B cell (primary cell): ENCODE measurements around the gene FXYD1. TPM values are rescaled to one million over a fixed set of nuclear protein-coding genes. Genes with fewer than 3 reads are reported as not detected.

Experiments
- ATAC-seq: fragments of 200-7000 bp; cut with Tn5 transposase; one replicate; pipeline ENCODE4 v1.10.0; 2021; ENCODE audit warnings: low read depth, mild to moderate bottlenecking, moderate number of reproducible peaks, moderate library complexity
- CTCF ChIA-PET: fragments of 350-600 bp; sonication (Branson Sonifier 250); formaldehyde crosslinking; loops from one replicate; lab custom pipeline; 2021; ENCODE audit warnings: antibody characterized with exemption, inconsistent platforms; lab: Charles Lee
- POLR2A ChIA-PET: fragments of 350-600 bp; sonication (Branson Sonifier 250); formaldehyde crosslinking; loops from one replicate; lab custom pipeline; 2021; ENCODE audit warnings: antibody characterized with exemption; lab: Charles Lee
- DNase-seq: peaks from one replicate; pipeline ENCODE4 v3.0.0; 2013
- H2AFZ ChIP-seq: 2 replicates; pipeline ENCODE4 v1.6.1; 2012; ENCODE audit warnings: mild to moderate bottlenecking, low read depth, low read length; ENCODE audit not compliant: insufficient read depth, poor library complexity, severe bottlenecking
- H3K27ac ChIP-seq, 2 donors: 1 replicate in 1 of 2; 2 replicates in 1 of 2; pipeline ENCODE4 v1.5.1; 2012 to 2013; ENCODE audit warnings: low read length in 2 of 2, mild to moderate bottlenecking in 2 of 2, moderate library complexity in 1 of 2
- H3K27me3 ChIP-seq, 4 experiments: fragments of 200-600 bp in 1 of 4; sonication (generic) in 1 of 4; replicated peaks in 1 of 4; 1 replicate in 2 of 4; 2 replicates in 2 of 4; pipeline versions ENCODE4 v1.6.1 to v1.7.0; 2013 to 2016; ENCODE audit warnings: low read length in 3 of 4, mild to moderate bottlenecking in 2 of 4, mixed read lengths in 1 of 4, moderate library complexity in 1 of 4; ENCODE audit not compliant: insufficient read depth in 4 of 4, control insufficient read depth in 3 of 4; ENCODE audit errors: control extremely low read depth in 1 of 4
- H3K36me3 ChIP-seq, 2 experiments: replicated peaks in 1 of 2; 1 replicate in 1 of 2; 2 replicates in 1 of 2; pipeline versions ENCODE4 v1.6.1 to v1.7.1; 2013; ENCODE audit warnings: low read length in 1 of 2; ENCODE audit not compliant: insufficient read depth in 2 of 2, control insufficient read depth in 1 of 2; ENCODE audit errors: control extremely low read depth in 1 of 2, extremely low read depth in 1 of 2
- H3K4me1 ChIP-seq, 2 donors: fragments of 200-600 bp in 1 of 2; sonication (generic) in 1 of 2; 1 replicate in 1 of 2; 2 replicates in 1 of 2; pipeline versions ENCODE4 v1.5.1 to v1.6.1; 2013 to 2017; ENCODE audit warnings: low read length in 2 of 2; ENCODE audit not compliant: control insufficient read depth in 2 of 2, insufficient read depth in 2 of 2
- H3K4me2 ChIP-seq: replicated peaks from 2 replicates; pipeline ENCODE3; 2012; ENCODE audit warnings: mild to moderate bottlenecking, low read depth, low read length; ENCODE audit not compliant: poor library complexity, severe bottlenecking
- H3K4me3 ChIP-seq, 5 experiments: fragments of 200-600 bp in 1 of 5; sonication (generic) in 1 of 5; 1 replicate in 3 of 5; 2 replicates in 2 of 5; pipeline versions ENCODE4 v1.5.1 to v1.7.0; 2011 to 2016; ENCODE audit warnings: low read length in 4 of 5, mild to moderate bottlenecking in 4 of 5, low read depth in 2 of 5, control low read depth in 1 of 5, moderate library complexity in 1 of 5; ENCODE audit not compliant: insufficient read depth in 1 of 5; ENCODE audit errors: control extremely low read depth in 1 of 5, extremely low read depth in 1 of 5
- H3K79me2 ChIP-seq: fragments of 200-600 bp; sonication (generic); one replicate; pipeline ENCODE4 v1.6.0; 2016; ENCODE audit warnings: low read length; ENCODE audit not compliant: control insufficient read depth, insufficient read depth
- H3K9ac ChIP-seq: fragments of 200-600 bp; sonication (generic); 2 replicates; pipeline ENCODE4 v1.6.1; 2017; ENCODE audit warnings: mild to moderate bottlenecking, low read length, moderate library complexity
- H3K9me3 ChIP-seq, 3 donors: one replicate each; pipeline versions ENCODE4 v1.6.1 to v1.7.1; 2013; ENCODE audit warnings: low read length in 2 of 3; ENCODE audit not compliant: control insufficient read depth in 2 of 3, insufficient read depth in 1 of 3; ENCODE audit errors: control extremely low read depth in 1 of 3
- H4K20me1 ChIP-seq: 2 replicates; pipeline ENCODE4 v1.6.0; 2012; ENCODE audit warnings: mild to moderate bottlenecking, low read length; ENCODE audit not compliant: insufficient read depth, control insufficient read depth, poor library complexity, severe bottlenecking
- H3K27ac Mint-ChIP-seq: one replicate; pipeline ENCODE4 v1.8.0; 2021; ENCODE audit warnings: mixed read lengths
- H3K27me3 Mint-ChIP-seq: one replicate; pipeline ENCODE4 v1.8.0; 2021; ENCODE audit warnings: mixed read lengths
- H3K4me1 Mint-ChIP-seq: one replicate; pipeline ENCODE4 v1.8.0; 2021; ENCODE audit warnings: mixed read lengths
- H3K4me3 Mint-ChIP-seq: one replicate; pipeline ENCODE4 v1.8.0; 2021; ENCODE audit warnings: mixed read lengths
- H3K9me3 Mint-ChIP-seq: one replicate; pipeline ENCODE4 v1.8.0; 2022; ENCODE audit warnings: mixed read lengths; ENCODE audit not compliant: insufficient read depth
- CTCF ChIP-seq: fragments of 200-600 bp; IDR thresholded peaks from one replicate; pipeline ENCODE4 v1.8.0; 2022; ENCODE audit warnings: antibody characterized with exemption, mild to moderate bottlenecking
- EZH2 ChIP-seq: IDR thresholded peaks from 2 replicates; pipeline ENCODE4 v1.6.1; 2012; ENCODE audit warnings: borderline replicate concordance, low read depth, mild to moderate bottlenecking, moderate library complexity, low read length; ENCODE audit not compliant: insufficient read depth, poor library complexity, severe bottlenecking
- WGBS: methylation state at CpG from one replicate; pipeline ENCODE4 v1.1.5; 2013; ENCODE audit warnings: missing lambda C conversion rate; ENCODE audit not compliant: insufficient coverage; 5-methylcytosine and 5-hydroxymethylcytosine counted together
- intact Hi-C: fragments of 100-400 bp; cut with micrococcal nuclease; formaldehyde crosslinking; loops from one replicate; pipeline ENCODE4 v1.10.0; 2022
- polyA plus RNA-seq: library from polyadenylated mRNA; depleted of rRNA; stranded (reverse); fragments of >200 nt; gene quantifications from 2 replicates; pipeline ENCODE4 v1.2.3, GENCODE V29; 2012
- total RNA-seq, 2 donors: library from RNA; stranded (reverse); fragments of 120-200 nt in 1 of 2; gene quantifications; 1 replicate in 1 of 2; 2 replicates in 1 of 2; pipeline versions ENCODE4 v1.2.3 to v1.2.4, GENCODE V29; 2013 to 2022

FXYD1 gene
- total and polyA plus RNA-seq, 2 donors (not counting 1 experiment from before 2014, with no cell fraction given) = 3.1 to 4.7 TPM

- Mint-ChIP-seq H3K27ac (peak overlapping the region; percentile 50), H3K9me3 (no peaks in the 10 kb centered on the region), H3K4me1 (peaks cover 33% of the 10 kb centered on the region), H3K4me3 (no peak overlapping the region), H3K27me3 (no peaks in the 10 kb centered on the region)
- Histone ChIP-seq H3K27ac (no peak overlapping the region), H3K9me3 (peaks cover 0 to 18% (median 7%) of the 10 kb centered on the region in 3 donors), H4K20me1 (peaks cover 23% of the 10 kb centered on the region), H2AFZ (no peak overlapping the region), H3K27me3 (no peaks in the 10 kb centered on the region), H3K36me3 (peaks cover 5 to 95% of the 10 kb centered on the region in 2 experiments), H3K4me3 (no peak overlapping the region), H3K4me1 (peaks cover 19 to 25% of the 10 kb centered on the region in 2 donors), H3K4me2 (no peak overlapping the region), H3K9ac (no peak overlapping the region), H3K79me2 (peaks cover 4% of the 10 kb centered on the region)
- no CpG with 5 or more reads among the region's 2 CpGs for WGBS
- intact Hi-C loops = no loop called here
- ChIA-PET CTCF (interaction anchor here (1.2 kb wide), 1 partner anchor 23 kb away, joined by 5 read pairs; no protein-coding TSS in a partner anchor), POLR2A (no interaction called here)
- ATAC-seq (no peak), DNase-seq (no peak)
- TF ChIP-seq EZH2 = no peak
- no peak for TF ChIP-seq CTCF
Observed at GRCh38 chr19:35164418-35164817, 25.8 kb downstream of the FXYD1 start.

GRCh38 chr19:35165200-35166058, 26.8 kb downstream of the FXYD1 start:
- Histone ChIP-seq H3K79me2 (peaks cover 4% of the 10 kb centered on the region), H3K4me1 (peaks cover 19 to 25% of the 10 kb centered on the region in 2 donors), H3K4me3 (no peak overlapping the region), H3K27ac (peak overlapping the region; percentile 27 to 74), H3K36me3 (peaks cover 5 to 89% of the 10 kb centered on the region in 2 experiments), H2AFZ (no peak overlapping the region), H4K20me1 (peaks cover 23% of the 10 kb centered on the region), H3K9ac (no peak overlapping the region), H3K9me3 (peaks cover 0 to 18% (median 7%) of the 10 kb centered on the region in 3 donors), H3K27me3 (no peaks in the 10 kb centered on the region), H3K4me2 (no peak overlapping the region)
- Mint-ChIP-seq H3K27ac (peak overlapping the region; percentile 92), H3K4me1 (peaks cover 31% of the 10 kb centered on the region), H3K27me3 (no peaks in the 10 kb centered on the region), H3K4me3 (no peak overlapping the region), H3K9me3 (no peaks in the 10 kb centered on the region)
- ATAC-seq = no peak
- POLR2A ChIA-PET = no interaction called here
- TF ChIP-seq CTCF (no peak), EZH2 (no peak)
- DNase-seq = no peak
- 100% methylated on average over 1 of the region's 5 CpGs for WGBS
- CTCF ChIA-PET = no interaction called here
- intact Hi-C loops = no loop called here
